GM21360 (cell line): ENCODE measurements around the gene WNT6.

ENCODE experiments used
- ATAC-seq: cut with Tn5 transposase; IDR thresholded peaks from one replicate; pipeline ENCODE4 v1.9.1; 2021; ENCODE audit warnings: mild to moderate bottlenecking, moderate library complexity; ENCODE audit not compliant: unreplicated experiment

The WNT6 gene

GRCh38 chr2:218857371-218858137 lies 2.1 kb upstream of the WNT6 start:
- no peak for ATAC-seq

GRCh38 chr2:218858138-218858445 lies 1.5 kb upstream of the WNT6 start:
- no peak for ATAC-seq

- ATAC-seq: no peak
Measured at GRCh38 chr2:218858671-218859555, 692 bp upstream of the WNT6 start.

- ATAC-seq: no peak
Measured at GRCh38 chr2:218859988-218860831, 605 bp downstream of the WNT6 start.

GRCh38 chr2:218860950-218861381 lies 1.4 kb downstream of the WNT6 start:
- no peak for ATAC-seq

- no peak for ATAC-seq
Measured at GRCh38 chr2:218861645-218862318, 2.2 kb downstream of the WNT6 start.

- no peak for ATAC-seq
Measured at GRCh38 chr2:218863021-218863520, 3.5 kb downstream of the WNT6 start.

GRCh38 chr2:218865396-218865795 lies 5.8 kb downstream of the WNT6 start:
- ATAC-seq: no peak

- ATAC-seq: no peak
Measured at GRCh38 chr2:218865999-218866398, 6.4 kb downstream of the WNT6 start.

GRCh38 chr2:218867900-218868299 lies 8.3 kb downstream of the WNT6 start:
- no peak for ATAC-seq

GRCh38 chr2:218869064-218869463 lies 9.5 kb downstream of the WNT6 start:
- no peak for ATAC-seq

- ATAC-seq: no peak
Measured at GRCh38 chr2:218870984-218871344, 11.4 kb downstream of the WNT6 start.

GRCh38 chr2:218871345-218872302 lies 12.0 kb downstream of the WNT6 start:
- ATAC-seq: no peak

- no peak for ATAC-seq
Measured at GRCh38 chr2:218872645-218873358, 13.2 kb downstream of the WNT6 start.

- no peak for ATAC-seq
Measured at GRCh38 chr2:218873359-218874194, 14.0 kb downstream of the WNT6 start.

GRCh38 chr2:218875692-218876246 lies 16.2 kb downstream of the WNT6 start:
- ATAC-seq: no peak

GRCh38 chr2:218876562-218877219 lies 17.1 kb downstream of the WNT6 start:
- no peak for ATAC-seq
